Loucy (cell line): ENCODE results near the gene SLC26A11.

Source experiments
- H2AFZ ChIP-seq: fragments of 200-600 bp; sonication (generic); 2 replicates; pipeline ENCODE4 v1.6.0; 2016; ENCODE audit warnings: antibody characterized with exemption, mild to moderate bottlenecking, low read length, moderate library complexity
- H3F3A ChIP-seq: fragments of 200-600 bp; 2 replicates; pipeline ENCODE4 v1.6.0; 2016; ENCODE audit warnings: antibody characterized with exemption, low read depth, mild to moderate bottlenecking
- H3K27me3 ChIP-seq: fragments of 200-600 bp; sonication (generic); 2 replicates; pipeline ENCODE4 v1.6.1; 2014; ENCODE audit warnings: low read length, mild to moderate bottlenecking; ENCODE audit not compliant: insufficient read depth, poor library complexity, severe bottlenecking
- H3K36me3 ChIP-seq: fragments of 200-600 bp; sonication (generic); 2 replicates; pipeline ENCODE4 v1.6.1; 2016; ENCODE audit warnings: low read length; ENCODE audit not compliant: insufficient read depth
- H3K4me1 ChIP-seq: fragments of 200-600 bp; sonication (generic); 2 replicates; pipeline ENCODE4 v1.5.1; 2014; ENCODE audit warnings: low read length, mild to moderate bottlenecking; ENCODE audit not compliant: insufficient read depth, poor library complexity, severe bottlenecking
- H3K4me2 ChIP-seq: fragments of 200-600 bp; sonication (generic); 2 replicates; pipeline ENCODE4 v1.6.0; 2014; ENCODE audit warnings: antibody characterized with exemption, low read length, low read depth, mild to moderate bottlenecking; ENCODE audit not compliant: poor library complexity, severe bottlenecking
- H3K4me3 ChIP-seq: fragments of 200-600 bp; sonication (generic); 2 replicates; pipeline ENCODE4 v1.5.1; 2014; ENCODE audit warnings: low read length, mild to moderate bottlenecking, mixed read lengths; ENCODE audit not compliant: poor library complexity, severe bottlenecking
- H3K79me2 ChIP-seq: fragments of 200-600 bp; sonication (generic); 2 replicates; pipeline ENCODE4 v1.6.1; 2014; ENCODE audit warnings: low read length; ENCODE audit not compliant: insufficient read depth
- H3K9ac ChIP-seq: fragments of 200-600 bp; sonication (generic); 2 replicates; pipeline ENCODE4 v1.6.0; 2014; ENCODE audit warnings: mild to moderate bottlenecking, low read depth, low read length, moderate library complexity; ENCODE audit not compliant: poor library complexity, severe bottlenecking
- H3K9me2 ChIP-seq: fragments of 200-600 bp; sonication (generic); replicated peaks from 2 replicates; pipeline ENCODE4 v1.6.1; 2016; ENCODE audit warnings: low read depth, low read length, mixed read lengths
- H3K9me3 ChIP-seq: fragments of 200-600 bp; sonication (generic); 2 replicates; pipeline ENCODE4 v1.6.1; 2014; ENCODE audit warnings: mild to moderate bottlenecking, antibody characterized with exemption, low read length, low read depth; ENCODE audit not compliant: insufficient read depth
- H4K20me1 ChIP-seq: fragments of 200-600 bp; sonication (generic); 2 replicates; pipeline ENCODE4 v1.6.0; 2014; ENCODE audit warnings: antibody characterized with exemption, low read length, mild to moderate bottlenecking; ENCODE audit not compliant: insufficient read depth, poor library complexity, severe bottlenecking
- EZH2phosphoT487 ChIP-seq: fragments of 200-600 bp; IDR thresholded peaks from 2 replicates; pipeline ENCODE4 v1.6.1; 2018; ENCODE audit warnings: antibody characterized with exemption, mild to moderate bottlenecking, moderate library complexity, borderline replicate concordance
- TF ChIP-seq, protein P1 (sequence below): fragments of 200-600 bp; sonication (generic); conservative IDR thresholded peaks from 2 replicates; pipeline ENCODE4 v1.5.1; 2014; ENCODE audit warnings: mild to moderate bottlenecking, antibody characterized with exemption, low read length

Gene SLC26A11

DNA sequence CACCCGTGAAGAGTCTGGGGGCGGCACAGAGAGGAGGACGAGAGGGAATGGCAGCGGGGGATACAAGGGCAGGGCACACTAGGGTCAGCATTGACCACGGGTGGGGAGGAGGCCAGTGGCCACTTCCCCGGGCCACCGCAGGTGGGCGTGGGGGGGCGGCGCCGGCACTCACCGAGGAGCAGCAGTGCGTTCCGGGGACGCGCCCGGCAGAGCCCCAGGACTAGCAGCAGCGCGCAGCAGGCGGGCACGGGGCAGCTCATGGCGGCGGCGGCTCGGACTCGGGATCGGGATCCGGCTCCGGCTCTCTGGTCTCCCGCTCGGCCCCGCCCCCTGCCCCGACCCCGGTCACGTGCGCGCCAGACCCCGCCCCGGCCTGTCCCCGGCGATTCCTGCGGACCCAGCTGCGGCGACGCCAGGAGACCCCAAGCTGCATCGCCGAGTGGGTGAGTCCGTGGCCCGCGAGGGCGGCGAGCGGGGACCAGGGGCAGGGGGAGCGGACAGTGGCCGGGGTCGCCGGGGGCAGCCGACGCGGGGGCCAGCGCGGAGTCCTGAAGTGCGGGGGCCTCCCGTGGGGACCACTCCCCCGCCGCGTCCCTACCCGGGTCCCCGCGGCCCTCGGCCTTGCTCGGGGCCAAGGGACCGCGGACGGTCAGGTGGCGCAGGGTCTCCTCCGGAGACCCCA lies at the start of gene SLC26A11, which contains the start of gene SGSH:
SLC26A11 (plus strand) TSS at position 374 of the 682 bp plus-strand sequence. CDS start 1,134 bp downstream, outside the sequence.
SGSH (minus strand) TSS at position 280 of the 682 bp plus-strand sequence; CDS start at position 260, 20 bp downstream.
- no peaks in the 10 kb centered on the region for H4K20me1 ChIP-seq
- H3K4me3 ChIP-seq = no peak within 1 kb of the TSS
- H3K4me1 ChIP-seq = peaks cover 7% of the 10 kb centered on the region
- no peak within 1 kb of the TSS for H3K9ac ChIP-seq
- peaks cover 16% of the 10 kb centered on the region for H3K27me3 ChIP-seq
- no peaks in the 10 kb centered on the region for H3F3A ChIP-seq
- H3K9me3 ChIP-seq = no peaks in the 10 kb centered on the region
- H3K36me3 ChIP-seq = no peaks in the 10 kb centered on the region
- no peaks in the 10 kb centered on the region for H3K9me2 ChIP-seq
- H3K79me2 ChIP-seq = no peaks in the 10 kb centered on the region
- H2AFZ ChIP-seq = no peak within 1 kb of the TSS
- no peak for TF ChIP-seq EZH2phosphoT487
- TF ChIP-seq, protein P1, sequence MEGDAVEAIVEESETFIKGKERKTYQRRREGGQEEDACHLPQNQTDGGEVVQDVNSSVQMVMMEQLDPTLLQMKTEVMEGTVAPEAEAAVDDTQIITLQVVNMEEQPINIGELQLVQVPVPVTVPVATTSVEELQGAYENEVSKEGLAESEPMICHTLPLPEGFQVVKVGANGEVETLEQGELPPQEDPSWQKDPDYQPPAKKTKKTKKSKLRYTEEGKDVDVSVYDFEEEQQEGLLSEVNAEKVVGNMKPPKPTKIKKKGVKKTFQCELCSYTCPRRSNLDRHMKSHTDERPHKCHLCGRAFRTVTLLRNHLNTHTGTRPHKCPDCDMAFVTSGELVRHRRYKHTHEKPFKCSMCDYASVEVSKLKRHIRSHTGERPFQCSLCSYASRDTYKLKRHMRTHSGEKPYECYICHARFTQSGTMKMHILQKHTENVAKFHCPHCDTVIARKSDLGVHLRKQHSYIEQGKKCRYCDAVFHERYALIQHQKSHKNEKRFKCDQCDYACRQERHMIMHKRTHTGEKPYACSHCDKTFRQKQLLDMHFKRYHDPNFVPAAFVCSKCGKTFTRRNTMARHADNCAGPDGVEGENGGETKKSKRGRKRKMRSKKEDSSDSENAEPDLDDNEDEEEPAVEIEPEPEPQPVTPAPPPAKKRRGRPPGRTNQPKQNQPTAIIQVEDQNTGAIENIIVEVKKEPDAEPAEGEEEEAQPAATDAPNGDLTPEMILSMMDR = no peak
- peak within 1 kb of the TSS; percentile 40 for H3K4me2 ChIP-seq

DNA sequence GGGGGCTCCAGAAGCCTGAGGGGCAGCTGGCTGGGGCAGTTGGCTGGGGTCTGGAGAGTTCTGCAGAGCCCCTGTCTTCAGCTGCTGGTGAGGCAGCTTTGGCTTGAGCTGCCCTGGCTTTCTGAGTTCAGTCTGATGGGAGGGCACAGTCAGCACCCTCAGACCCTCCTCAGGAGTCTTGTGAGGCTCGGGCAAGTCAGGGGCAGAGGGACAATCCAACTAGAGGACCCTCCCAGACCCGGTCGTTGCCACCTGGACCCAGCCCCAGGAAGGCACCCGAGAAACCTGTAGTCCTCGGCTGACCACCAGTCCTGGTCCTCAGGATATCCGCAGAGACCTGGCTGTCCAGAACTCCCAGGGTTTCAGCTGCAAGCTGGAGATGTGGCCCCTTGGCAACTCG lies 48.5 kb upstream of the SLC26A11 start:
- H3K4me2 ChIP-seq = no peak overlapping the region
- no peaks in the 10 kb centered on the region for H3K9me2 ChIP-seq
- no peak overlapping the region for H2AFZ ChIP-seq
- no peak overlapping the region for H3K4me3 ChIP-seq
- H3K9me3 ChIP-seq = no peaks in the 10 kb centered on the region
- H3K4me1 ChIP-seq = no peaks in the 10 kb centered on the region
- no peak for TF ChIP-seq EZH2phosphoT487
- TF ChIP-seq, protein P1 = no peak
- no peaks in the 10 kb centered on the region for H3F3A ChIP-seq
- no peaks in the 10 kb centered on the region for H4K20me1 ChIP-seq
- no peaks in the 10 kb centered on the region for H3K79me2 ChIP-seq
- no peaks in the 10 kb centered on the region for H3K36me3 ChIP-seq
- no peak overlapping the region for H3K9ac ChIP-seq
- no peaks in the 10 kb centered on the region for H3K27me3 ChIP-seq

DNA sequence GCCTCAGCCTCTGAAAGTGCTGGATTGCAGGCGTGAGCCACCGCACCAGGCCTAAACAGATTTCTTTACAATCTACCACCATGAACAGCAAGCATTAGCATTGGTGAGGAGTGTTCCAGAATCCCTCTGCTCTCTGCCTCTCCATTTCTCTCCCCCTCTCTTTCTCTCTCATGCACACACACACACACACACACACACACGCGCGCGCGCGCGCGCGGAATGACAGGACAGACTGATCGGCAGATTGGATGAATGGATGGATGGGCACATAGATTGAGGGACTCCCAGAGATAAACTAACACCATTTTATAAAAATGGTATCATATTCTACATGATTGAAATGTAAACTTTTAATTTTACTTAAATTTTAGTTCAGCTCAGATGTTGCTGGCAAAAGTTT lies 47.1 kb upstream of the SLC26A11 start:
- Histone ChIP-seq H4K20me1 (no peaks in the 10 kb centered on the region), H3K9ac (no peak overlapping the region), H3K4me1 (no peaks in the 10 kb centered on the region), H3K9me2 (no peaks in the 10 kb centered on the region), H3K4me2 (no peak overlapping the region), H3K36me3 (no peaks in the 10 kb centered on the region), H3K27me3 (no peaks in the 10 kb centered on the region), H3F3A (no peaks in the 10 kb centered on the region), H3K4me3 (no peak overlapping the region), H2AFZ (no peak overlapping the region), H3K79me2 (no peaks in the 10 kb centered on the region), H3K9me3 (no peaks in the 10 kb centered on the region)
- no peak for TF ChIP-seq EZH2phosphoT487
- TF ChIP-seq, protein P1 = no peak
